Raji (cell line): ENCODE data around the gene FBXO2.

Experiments
- POLR2A ChIP-seq: IDR thresholded peaks from 2 replicates; pipeline ENCODE4 v1.6.1; 2011; ENCODE audit warnings: low read depth, low read length, control low read depth; ENCODE audit not compliant: insufficient read depth

Gene FBXO2

GRCh38 chr1:11690397-11691301 lies 36.4 kb upstream of the FBXO2 start:
- TF ChIP-seq POLR2A, result no peak

DNA sequence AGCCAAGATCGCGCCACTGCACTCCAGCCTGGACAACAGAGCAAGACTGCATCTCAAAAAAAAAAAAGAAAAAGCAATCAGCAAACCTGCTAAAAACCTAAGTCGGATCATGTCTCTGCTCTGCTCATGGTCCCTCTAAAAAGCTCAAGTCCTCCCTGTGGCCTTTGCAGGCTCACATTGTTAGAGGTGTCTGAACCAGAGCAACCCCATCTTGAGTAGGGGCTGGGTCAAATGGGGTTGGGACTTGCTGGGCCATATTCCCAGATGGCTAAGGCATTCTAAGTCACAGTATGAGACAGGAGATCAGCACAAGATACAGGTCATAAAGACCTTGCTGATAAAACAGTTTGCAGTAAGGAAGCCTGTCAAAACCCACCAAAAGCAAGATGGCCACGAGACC lies 34.3 kb upstream of the FBXO2 start:
- TF ChIP-seq POLR2A, result no peak

GRCh38 chr1:11685210-11685752 lies 31.1 kb upstream of the FBXO2 start:
- no peak for TF ChIP-seq POLR2A

GRCh38 chr1:11684070-11684469 lies 29.8 kb upstream of the FBXO2 start:
- TF ChIP-seq POLR2A, result no peak

GRCh38 chr1:11682799-11683198 lies 28.6 kb upstream of the FBXO2 start:
- no peak for TF ChIP-seq POLR2A

DNA sequence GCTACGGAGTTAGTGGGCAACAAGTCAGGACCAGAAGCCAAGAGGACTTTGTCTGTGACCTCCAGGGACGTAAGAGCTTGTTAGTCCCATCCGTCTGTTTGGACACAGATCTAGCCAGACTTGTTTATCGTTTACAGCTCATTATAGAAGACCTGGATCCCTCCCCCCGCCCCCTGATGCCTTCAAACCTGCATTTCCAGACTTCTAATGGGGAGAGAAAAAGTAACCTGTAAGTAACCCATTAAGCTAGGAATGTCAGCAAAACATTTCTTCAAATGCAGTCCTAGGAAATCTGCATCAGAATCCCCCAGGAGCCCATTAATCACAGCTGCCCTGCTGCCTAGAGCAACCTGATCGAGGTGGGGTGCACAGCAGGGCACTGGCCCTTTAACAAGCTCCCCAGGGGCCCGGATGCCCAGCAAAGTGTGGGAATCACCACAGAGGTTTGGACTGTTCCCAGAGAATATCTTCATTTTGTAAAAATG lies 28.1 kb upstream of the FBXO2 start:
- no peak for TF ChIP-seq POLR2A

DNA sequence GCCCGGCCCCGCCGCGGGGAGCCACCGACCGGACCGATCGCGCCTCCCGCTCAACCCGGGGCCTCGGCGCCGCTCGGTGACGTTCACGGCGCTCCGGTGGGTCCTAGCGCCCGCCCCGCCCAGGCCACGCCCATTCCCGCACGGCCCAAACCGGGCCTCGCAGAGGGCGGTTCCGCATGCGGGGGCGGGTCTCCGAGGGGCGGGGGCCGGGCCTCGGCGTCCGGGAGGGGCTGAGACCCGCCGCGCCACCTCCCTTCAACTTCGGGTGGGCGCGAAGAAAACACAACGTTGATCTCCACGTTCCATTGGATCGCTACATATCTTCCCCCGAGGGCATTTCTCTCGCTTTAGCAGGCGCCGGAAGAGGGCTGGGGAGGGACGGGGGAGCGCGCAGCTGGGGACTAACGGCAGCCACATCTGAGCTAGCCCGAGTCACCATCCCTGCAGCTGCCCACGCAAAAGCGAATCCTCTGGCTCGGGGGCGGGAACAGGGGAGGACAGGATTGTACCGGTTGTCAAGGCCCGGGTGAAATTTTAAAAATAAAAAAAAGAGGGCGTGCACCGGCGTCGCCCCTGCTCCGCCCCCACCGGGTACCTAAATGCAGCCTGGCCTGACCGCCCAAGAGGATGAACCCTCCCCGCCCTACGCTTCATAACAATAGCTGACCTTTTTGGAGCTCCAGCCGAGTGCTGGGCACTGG lies 27.0 kb upstream of the FBXO2 start, which contains the start of gene MAD2L2:
MAD2L2 (minus strand) TSS at position 78 of the 701 bp plus-strand sequence. CDS start 547 bp downstream, outside the sequence.
- peak; percentile 81 for TF ChIP-seq POLR2A

DNA sequence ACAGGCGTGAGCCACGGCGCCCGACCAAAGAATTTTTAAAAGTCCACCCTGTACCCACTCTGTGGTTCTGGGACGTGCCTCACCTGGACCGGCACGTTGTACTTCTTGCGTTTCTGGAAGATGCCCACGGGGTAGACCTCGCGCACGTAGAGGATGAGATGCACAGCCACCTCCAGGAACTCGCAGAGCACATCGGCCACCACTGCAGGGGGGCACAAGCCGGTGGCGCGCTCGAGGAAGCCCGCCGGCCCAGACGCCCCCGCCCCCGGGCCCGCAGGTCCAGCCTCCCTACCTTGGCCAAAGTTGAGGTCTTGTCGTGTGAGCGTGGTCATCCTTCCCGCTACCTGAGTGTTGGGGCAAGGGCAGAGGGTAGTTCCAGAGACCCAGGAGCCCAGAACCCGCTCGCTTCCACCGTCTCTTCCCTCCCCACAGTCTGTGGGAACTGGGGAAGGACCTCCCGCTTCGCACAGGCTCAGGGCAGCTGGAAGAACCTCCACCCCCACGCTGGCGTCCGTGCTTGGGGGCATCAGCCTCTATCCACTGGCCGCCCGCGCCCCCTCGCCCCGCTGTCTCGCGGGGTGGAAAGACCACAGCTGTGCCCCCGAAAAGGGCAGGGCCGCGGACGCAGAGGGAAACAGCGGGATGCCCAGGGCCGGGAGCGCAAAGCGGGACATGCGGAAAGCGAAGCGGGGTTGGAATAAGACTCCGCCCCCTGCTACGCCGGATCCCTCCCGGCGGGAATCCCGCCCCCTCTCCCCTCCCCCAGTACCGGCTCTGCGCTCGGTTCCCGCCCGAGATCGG lies 26.2 kb upstream of the FBXO2 start:
- TF ChIP-seq POLR2A, result no peak

- TF ChIP-seq POLR2A, result no peak
These were observed 24.2 kb upstream of the FBXO2 start for GRCh38 chr1:11678442-11678841.

DNA sequence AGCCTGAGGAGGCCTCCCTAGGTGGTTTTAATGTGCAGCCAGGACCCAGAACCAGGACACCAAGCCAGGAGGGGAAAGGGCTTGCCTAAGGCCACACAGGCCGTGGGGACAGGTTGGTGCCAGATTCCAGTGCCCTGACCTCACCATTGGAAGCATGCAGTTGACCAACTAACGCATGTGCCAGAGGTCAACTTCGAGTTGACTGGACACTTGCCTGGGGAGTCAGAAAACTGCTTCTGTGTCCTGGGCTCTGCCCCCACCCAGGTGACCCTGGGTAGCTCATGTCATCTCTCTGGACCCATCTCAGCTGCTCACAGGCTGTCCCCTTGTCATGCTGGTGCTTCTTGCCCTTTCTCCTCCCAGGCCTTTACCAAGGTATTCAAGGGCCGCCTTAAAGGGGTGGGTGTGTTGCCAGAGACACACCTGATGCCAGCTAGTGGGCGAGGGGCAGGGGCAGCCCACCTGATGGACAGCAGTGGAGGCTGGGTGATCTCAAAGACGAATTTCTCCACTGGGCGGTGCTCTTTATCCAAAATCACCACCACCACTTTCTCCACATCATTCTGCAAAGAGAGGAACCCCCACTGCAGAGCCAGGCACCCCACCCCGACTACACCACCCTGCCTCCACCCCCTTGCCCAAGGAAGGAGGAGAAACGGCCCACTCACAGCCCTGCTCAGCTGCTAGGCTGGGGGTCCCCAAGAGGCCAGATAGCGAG lies 22.3 kb upstream of the FBXO2 start:
- no peak for TF ChIP-seq POLR2A

DNA sequence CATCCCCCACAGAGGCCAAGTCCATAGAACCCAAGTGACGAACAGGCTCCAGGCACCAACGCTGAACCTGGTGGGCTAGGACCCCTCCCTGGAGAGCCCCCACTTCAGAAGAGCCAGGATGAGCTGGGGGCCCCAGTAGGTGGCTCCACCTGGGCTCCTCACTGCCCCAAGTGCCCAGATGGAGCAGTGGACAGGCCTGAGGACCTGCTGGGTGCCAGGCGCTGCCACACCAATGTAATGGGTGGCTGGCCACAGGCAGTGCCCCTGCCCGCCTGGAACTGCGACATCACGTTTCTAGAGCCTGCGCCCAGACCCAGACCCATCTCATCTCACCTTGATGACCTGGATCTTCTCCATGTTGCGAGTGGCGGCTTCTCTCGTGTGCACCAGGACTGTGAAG lies 21.1 kb upstream of the FBXO2 start:
- no peak for TF ChIP-seq POLR2A

- TF ChIP-seq POLR2A, result no peak
These were observed 20.3 kb upstream of the FBXO2 start for GRCh38 chr1:11674488-11674887.

DNA sequence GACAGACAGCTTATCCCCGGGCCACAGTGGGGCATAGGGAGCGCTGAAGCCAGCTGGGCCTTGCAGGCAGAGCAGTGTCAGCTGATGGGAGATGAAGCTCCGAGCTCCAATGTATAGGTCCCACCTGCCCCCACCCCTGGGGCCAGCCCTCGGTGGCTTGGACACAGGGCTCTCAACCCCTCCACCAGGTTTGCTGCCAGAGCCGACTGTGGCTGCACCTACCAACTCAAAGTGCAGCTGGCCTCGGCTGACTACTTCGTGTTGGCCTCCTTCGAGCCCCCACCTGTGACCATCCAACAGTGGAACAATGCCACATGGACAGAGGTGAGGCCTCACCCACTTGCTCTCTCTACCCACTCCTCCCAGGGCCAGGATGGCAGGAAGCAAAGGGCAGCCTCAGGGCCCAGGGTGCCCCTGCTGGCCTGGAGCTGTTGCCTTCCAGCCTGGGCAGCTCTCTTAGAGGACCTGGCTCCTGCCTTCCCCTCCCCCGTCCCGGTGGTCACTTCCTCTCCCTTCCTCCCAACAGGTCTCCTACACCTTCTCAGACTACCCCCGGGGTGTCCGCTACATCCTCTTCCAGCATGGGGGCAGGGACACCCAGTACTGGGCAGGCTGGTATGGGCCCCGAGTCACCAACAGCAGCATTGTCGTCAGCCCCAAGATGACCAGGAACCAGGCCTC lies 19.0 kb upstream of the FBXO2 start:
- TF ChIP-seq POLR2A, result no peak
